Measurements from ENCODE around the gene KCNQ5. TPM values are rescaled to one million over a fixed set of nuclear protein-coding genes. Genes with fewer than 3 reads are reported as not detected.

Gene KCNQ5
- total and polyA plus RNA-seq, 8 donors: 1.7 to 4.5 (median 2.5) TPM

DNA sequence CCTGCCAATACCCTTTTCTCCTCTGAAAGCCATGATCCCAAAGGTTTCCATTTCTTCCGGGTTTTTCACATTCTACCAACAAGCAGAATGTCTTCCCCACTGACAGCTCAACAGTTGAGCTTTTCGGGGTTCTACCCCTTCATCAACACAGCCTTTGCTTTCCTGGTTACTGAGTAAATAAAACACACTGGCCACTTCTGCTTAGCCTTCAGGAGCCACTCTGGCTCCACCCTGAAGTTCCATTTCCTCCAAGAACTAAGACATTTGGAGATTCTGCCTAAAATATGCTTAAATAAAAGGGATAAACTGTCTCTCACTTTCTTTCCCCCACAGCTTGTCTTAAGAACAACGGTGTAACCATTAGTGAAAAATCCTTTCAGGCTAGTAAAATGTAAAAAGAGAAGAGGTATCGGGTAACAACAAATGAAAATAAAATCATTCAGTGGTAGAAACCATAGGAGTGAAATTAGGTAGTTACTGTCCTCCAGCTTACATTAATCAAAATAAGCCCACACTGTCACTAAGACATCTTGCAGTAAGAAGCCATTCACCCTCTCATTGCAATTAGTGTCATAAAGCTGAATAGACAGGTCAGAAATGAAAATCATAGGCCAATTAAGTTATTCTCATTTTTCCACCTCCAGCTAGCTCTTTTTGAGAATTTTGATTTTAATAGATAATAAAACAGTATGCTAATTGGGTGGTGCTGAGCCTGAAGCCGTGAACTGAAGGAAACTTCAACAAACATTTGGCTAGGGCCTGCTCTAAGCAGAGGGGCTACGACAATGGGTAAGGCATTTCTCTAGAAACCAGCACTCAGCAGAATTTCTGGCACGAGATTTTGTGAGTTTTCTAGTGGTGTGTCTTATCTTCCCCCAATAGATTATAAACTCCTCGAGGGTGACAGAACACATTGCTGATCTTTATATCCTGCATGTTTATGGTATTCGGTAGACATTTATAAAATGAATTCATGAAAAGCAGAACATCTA is 409.2 kb downstream of the KCNQ5 start:
- Histone ChIP-seq H3K27ac (no peak overlapping the region), H3K4me1 (no peaks in the 10 kb centered on the region), H3K4me3 (no peak overlapping the region), H3K9me3 (no peaks in the 10 kb centered on the region), H3K27me3 (no peaks in the 10 kb centered on the region), H3K36me3 (no peaks in the 10 kb centered on the region)
- DNase-seq (no peak), ATAC-seq (peak; percentile 52)
- TF ChIP-seq, protein P1, sequence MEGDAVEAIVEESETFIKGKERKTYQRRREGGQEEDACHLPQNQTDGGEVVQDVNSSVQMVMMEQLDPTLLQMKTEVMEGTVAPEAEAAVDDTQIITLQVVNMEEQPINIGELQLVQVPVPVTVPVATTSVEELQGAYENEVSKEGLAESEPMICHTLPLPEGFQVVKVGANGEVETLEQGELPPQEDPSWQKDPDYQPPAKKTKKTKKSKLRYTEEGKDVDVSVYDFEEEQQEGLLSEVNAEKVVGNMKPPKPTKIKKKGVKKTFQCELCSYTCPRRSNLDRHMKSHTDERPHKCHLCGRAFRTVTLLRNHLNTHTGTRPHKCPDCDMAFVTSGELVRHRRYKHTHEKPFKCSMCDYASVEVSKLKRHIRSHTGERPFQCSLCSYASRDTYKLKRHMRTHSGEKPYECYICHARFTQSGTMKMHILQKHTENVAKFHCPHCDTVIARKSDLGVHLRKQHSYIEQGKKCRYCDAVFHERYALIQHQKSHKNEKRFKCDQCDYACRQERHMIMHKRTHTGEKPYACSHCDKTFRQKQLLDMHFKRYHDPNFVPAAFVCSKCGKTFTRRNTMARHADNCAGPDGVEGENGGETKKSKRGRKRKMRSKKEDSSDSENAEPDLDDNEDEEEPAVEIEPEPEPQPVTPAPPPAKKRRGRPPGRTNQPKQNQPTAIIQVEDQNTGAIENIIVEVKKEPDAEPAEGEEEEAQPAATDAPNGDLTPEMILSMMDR (IDR thresholded peaks at IDR 0.05): no peak
- intact Hi-C loops (cut with DNase I): no loop called here

DNA sequence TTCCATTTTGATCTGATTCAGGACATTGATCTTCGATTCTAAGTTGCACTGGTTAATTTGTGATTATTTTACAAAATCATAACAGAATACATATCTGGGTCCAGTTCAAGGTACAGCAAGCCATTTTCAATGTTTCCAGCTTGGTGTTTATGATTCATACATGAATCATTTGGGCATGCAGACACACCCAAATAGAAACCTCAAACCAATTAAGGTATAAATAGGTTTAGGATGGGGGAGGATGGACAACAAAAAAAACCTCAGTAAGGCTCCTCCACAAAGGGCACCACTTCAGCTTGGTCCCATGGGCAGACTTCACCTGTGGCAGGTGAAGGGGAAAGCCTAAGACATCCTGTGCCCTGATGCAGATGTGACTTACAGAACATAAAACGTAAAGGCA is 410.7 kb downstream of the KCNQ5 start:
- intact Hi-C loops (cut with DNase I): no loop called here
- ATAC-seq (peak; percentile 43), DNase-seq (no peak)
- no peak overlapping the region for H3K4me3 ChIP-seq
- no peaks in the 10 kb centered on the region for H3K9me3 ChIP-seq
- TF ChIP-seq, protein P1 (IDR thresholded peaks at IDR 0.05): no peak
- H3K36me3 ChIP-seq: no peaks in the 10 kb centered on the region
- no peak overlapping the region for H3K27ac ChIP-seq
- no peaks in the 10 kb centered on the region for H3K27me3 ChIP-seq
- H3K4me1 ChIP-seq: no peaks in the 10 kb centered on the region

DNA sequence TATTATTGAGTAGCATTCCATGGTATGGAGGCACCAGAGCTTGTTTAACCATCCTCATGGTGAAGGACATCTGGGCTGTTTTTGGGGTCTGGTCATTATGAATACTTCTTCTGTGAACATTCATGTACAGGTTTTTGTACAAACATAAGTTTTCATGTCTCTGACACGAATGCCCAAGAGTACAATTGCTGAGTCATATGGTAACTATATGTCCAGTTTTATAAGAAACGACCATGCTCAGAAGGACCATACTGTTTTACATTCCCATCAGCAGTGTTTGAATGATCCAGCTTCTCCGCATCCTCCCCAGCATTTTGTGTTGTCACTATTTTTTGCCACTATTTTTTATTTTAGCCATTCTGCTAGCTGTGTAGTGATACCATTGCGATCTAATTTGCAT is 414.8 kb downstream of the KCNQ5 start:
- DNase-seq (no peak), ATAC-seq (no peak)
- H3K4me3 ChIP-seq: no peak overlapping the region
- H3K4me1 ChIP-seq: no peaks in the 10 kb centered on the region
- TF ChIP-seq, protein P1 (IDR thresholded peaks at IDR 0.05): no peak
- intact Hi-C loops (cut with DNase I): no loop called here
- H3K36me3 ChIP-seq: no peaks in the 10 kb centered on the region
- no peaks in the 10 kb centered on the region for H3K27me3 ChIP-seq
- peaks cover 0 to 11% of the 10 kb centered on the region in 2 donors for H3K9me3 ChIP-seq
- no peak overlapping the region for H3K27ac ChIP-seq

DNA sequence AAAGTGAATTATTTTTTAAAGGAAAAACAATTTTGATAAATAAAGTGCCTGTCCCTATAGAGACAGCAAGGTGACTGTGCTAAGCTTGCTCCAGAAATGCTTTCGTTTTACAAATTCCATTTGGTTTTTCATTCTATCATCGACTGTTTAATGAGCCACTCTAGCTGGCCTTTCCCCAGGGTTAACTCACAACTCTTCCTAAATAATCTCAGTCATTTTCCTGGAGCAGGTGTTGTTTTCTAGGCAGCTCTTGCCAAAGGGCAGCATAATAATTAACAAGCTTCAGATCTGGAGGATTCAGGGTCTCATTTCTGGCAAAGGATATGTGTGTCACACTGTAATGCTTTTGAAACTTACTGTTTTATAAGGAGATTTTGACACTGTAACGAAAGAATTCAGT is 419.2 kb downstream of the KCNQ5 start:
- Histone ChIP-seq H3K9me3 (peaks cover 0 to 11% of the 10 kb centered on the region in 2 donors), H3K4me3 (no peak overlapping the region), H3K36me3 (no peaks in the 10 kb centered on the region), H3K27me3 (no peaks in the 10 kb centered on the region), H3K4me1 (no peaks in the 10 kb centered on the region), H3K27ac (no peak overlapping the region)
- TF ChIP-seq, protein P1 (IDR thresholded peaks at IDR 0.05): no peak
- DNase-seq: no peak
- ATAC-seq: no peak
- intact Hi-C loops (cut with DNase I): no loop called here

DNA sequence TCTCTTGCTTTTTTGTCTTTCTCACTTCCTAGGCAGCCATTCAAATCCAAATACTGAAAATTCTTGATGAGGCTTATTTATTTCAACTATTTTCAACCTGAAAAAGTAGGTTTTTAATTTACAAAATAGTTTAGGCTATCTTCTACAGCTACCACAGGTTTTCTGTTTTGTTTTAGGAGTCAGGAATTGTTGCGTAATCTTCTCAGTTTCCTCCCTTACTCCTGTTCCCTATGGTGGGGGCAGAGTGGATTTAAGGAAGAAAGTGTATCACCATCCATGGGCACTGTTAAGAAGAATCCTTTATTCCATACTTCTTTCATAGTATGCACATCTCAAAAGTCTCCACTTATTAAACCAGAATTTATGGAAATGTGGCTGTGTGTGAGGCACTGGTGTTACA is 421.0 kb downstream of the KCNQ5 start:
- ATAC-seq: no peak
- Histone ChIP-seq H3K27ac (no peak overlapping the region), H3K4me3 (no peak overlapping the region), H3K27me3 (no peaks in the 10 kb centered on the region), H3K4me1 (no peaks in the 10 kb centered on the region), H3K9me3 (peaks cover 0 to 11% of the 10 kb centered on the region in 2 donors), H3K36me3 (no peaks in the 10 kb centered on the region)
- intact Hi-C loops (cut with DNase I): no loop called here
- TF ChIP-seq, protein P1 (IDR thresholded peaks at IDR 0.05): no peak
- DNase-seq: no peak

Data from left lung (tissue), 10 donors.